Activated CD8-positive, alpha-beta memory T cell treated with anti-CD3 and anti-CD28 coated beads for 4 hours (primary cell): ENCODE results near the gene ZRANB3.
"Not testable (repeated sequence)": the region's sequence is repeated elsewhere in the genome, so short reads cannot be mapped to it uniquely, and the experiment has no call there.

Experiments
- DNase-seq, 2 donors: peaks; one replicate each; pipeline ENCODE4 v3.0.0-alpha.2; 2020; ENCODE audit warnings: low read depth in 2 of 2

ZRANB3 gene

DNA sequence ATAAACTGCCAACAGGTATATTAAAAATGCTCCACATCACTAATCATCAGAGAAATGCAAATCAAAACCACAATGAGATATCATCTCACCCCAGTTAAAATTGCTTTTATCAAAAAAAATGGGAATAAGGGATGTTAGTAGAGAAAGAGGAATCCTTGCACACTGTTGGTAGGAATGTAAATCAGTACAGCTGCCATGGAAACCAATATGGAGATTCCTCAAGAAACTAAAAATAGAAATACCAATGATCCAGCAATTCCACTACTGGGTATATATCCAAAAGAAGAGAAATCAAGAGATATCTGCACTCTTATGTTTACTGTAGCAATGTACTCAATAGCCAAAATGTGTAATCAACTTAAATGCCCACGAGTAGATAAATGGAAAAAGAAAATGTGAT lies 40.6 kb downstream of the ZRANB3 start:
- no peak for DNase-seq

DNA sequence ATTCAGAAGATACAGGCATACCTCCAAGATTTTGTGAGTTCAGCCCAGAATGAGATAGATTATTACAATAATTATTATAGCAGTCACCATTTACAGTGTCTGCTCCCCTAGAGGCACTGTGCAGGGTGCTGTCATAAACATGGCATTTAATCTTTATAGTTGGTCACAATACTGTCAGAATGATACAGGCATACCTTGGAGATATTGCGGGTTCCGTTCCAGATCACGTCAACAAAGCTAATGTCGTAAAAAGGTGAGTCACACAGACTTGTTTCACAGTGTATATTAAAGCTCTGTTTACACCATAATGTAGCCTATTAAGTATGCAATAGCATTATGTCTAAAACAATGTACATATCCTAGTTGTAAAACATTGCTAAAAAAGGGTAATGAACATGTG lies 45.6 kb downstream of the ZRANB3 start:
- no peak for DNase-seq

DNA sequence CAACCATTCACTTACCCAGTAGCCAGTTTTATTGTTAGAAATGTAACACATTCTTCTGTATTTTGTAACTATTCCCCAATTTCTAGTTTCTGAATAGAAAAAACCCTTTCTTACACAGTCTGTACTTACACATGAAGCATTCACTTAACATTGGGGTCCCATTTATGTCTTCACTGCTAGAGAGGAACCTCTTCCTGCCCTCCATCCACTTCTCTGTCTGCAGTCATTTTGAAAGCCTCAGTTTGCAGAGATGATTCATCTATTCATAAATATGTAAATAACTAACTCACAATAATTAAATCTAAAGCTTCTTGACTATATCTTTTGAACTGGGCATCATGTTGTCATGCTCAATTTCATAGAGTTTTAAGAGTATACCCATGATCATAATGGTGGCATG lies 55.9 kb downstream of the ZRANB3 start:
- no peak for DNase-seq

DNA sequence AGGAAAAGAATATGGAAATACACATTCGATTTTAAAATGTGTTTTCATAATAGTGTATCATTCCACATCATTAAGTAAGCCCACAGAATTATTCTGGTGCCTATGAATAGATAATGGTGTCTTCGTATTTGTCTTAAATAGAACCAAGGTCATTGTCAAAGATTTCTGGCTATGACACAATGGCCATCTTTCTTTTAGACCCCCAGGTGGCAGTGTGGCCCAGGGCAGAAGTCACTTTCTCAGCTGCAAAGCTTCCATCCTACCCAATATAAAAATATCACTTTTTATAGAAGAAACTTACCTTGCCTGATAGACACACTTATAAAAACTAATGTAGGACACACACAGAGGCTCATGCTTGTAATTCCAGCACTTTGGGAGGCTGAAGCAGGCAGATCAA lies 57.5 kb downstream of the ZRANB3 start:
- DNase-seq, result no peak

DNA sequence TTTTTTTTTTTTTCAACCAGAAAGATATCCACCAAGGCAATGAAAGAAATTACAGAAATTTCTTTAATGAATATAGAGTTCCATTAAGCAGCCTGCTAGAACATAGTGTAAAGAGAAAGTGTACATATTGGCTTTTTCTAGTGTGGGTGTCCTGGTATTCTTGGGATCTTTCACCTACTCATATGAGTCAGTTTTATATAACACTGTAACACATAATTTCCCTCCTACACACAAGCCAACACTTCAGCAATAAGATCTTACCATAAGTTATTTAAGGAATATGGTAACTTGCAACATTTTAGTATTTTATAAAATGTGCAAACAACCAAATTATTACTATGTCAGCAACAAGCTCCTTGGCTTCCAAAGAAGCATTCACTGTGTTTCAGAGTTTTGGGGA lies 59.9 kb downstream of the ZRANB3 start:
- DNase-seq, result no peak

DNA sequence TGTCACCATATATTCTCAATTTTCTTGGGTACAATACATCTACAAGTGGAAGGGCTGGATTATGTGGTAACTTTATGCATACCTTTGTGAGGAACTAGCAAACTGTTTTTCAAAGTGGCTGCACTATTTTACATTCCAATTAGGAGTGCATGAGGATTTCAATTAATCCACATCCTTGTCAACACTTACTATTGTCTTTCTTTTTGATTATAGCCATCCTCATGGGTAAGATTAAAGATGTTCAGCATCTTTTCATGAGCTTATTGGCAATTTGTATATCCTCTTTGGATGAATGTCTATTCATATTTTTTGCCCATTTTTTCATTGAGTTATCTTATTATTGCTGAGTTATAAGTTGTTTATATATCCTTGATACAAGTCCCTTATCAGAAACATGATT lies 73.7 kb downstream of the ZRANB3 start:
- no peak for DNase-seq

DNA sequence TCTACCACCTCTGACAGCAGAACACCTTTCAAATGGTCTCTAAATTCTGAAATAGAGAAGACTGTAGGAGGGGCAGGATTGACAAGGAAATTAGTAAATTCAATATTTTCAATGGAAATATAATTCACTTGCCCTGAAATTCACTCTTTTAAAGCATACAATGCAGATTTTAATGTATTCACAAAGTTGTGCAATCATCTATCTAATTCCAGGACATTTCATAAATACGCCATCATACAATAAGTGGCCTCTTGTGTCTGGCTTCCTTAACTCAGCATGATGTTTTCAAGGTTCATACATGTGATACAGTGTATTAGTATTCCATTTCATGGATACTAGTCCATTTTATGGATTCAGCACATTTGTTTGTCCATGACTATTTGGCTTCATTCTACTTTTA lies 74.2 kb downstream of the ZRANB3 start:
- DNase-seq, result no peak

DNA sequence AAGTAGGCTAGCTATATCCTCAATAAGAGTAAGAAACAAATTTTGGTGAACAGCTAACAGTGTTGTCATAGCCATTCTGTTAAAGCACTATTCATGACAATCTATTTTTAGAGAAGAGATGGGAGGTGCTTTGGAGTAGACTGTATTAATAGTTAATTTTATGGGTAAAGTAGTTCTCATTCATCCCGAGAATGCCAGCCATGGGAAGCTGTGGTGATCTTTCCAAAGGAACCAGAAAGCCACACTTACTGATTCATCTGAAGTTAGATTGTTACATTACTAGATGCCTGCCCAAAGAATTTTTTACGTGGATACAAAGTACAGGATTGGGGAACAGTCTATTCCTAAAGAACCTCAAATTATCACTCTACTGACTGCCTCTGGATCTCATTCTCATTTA lies 74.6 kb downstream of the ZRANB3 start:
- DNase-seq, result no peak

DNA sequence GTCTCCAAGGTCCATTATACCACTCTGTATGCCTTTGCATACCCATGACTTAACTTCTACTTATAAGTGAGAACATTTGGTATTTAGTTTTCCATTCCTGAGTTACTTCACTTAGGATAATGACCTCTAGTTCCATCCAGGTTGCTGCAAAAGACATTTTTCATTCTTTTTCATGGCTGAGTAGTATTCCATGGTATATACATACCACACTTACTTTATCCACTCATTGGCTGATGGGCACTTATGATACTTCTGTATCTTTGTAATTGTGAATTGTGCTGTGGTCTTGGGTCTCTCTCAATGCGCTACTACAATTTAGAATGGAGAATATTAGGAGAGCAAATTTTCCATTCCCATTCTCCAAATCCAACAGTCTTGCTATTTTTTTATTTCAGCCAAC lies 76.4 kb downstream of the ZRANB3 start:
- no peak for DNase-seq

DNA sequence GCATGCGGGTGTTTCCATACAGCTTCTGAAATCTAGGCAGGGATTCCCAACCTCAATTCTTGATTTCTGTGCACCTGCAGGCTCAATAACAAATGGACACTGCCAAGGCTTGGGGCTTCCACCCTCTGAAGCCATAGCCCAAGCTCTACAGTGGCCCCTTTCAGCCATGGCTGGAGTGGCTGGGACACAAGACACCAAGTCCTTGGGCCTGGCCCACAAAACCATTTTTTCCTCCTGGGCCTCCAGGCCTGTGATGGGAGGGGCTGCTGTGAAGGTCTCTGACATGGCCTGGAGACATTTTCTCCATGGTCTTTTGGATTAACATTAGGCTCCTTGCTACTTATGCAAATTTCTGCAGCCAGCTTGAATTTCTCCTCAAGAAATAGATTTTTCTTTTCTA lies 78.0 kb downstream of the ZRANB3 start:
- not testable (repeated sequence) for DNase-seq

DNA sequence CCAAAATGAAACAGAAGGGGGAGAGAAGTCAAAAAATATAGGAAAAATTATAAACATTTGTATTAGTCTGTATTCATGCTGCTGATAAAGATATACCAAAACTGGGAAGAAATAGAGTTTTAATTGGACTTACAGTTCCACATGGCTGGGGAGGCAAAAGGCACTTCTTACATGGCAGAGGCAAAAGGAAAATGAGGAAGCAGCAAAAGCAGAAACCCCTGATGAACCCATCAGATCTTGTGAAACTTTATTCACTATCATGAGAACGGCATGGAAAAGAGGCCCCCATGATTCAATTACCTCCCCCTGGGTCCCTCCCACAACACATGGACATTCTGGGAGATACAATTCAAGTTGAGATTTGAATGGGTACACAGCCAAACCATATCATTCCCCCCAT lies 79.1 kb downstream of the ZRANB3 start:
- no peak for DNase-seq

DNA sequence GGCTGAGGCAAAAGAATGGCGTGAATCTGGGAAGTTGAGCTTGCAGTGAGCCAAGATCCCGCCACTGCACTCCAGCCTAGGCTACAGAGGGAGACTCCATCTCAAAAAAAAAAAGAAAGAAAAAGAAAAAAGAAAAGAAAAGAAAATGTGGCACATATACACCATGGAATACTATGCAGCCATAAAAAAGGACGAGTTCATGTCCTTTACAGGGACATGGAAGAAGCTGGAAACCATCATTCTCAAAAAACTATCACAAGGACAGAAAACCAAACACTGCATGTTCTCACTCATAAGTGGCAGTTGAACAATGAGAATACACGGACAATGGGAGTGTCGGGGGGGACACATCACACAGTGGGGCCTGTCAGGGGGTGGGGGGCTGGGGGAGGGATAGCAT lies 88.0 kb downstream of the ZRANB3 start:
- DNase-seq, result not testable (repeated sequence)

DNA sequence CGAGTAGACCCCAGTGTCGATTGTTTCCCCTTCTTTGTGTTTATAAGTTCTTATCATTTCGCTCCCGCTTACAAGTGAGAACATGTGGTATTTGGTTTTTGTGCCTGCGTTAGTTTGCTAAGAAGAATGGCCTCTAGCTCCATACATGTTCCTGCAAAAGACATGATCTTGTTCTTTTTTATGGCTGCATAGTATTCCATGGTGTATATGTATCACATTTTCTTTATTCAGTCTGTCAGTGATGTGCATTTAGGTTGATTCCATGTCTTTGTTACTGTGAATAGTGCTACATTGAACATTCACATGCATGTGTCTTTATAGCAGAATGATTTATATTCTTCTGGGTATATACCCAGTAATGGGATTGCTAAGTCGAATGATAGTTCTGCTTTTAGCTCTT lies 95.9 kb downstream of the ZRANB3 start:
- DNase-seq, result not testable (repeated sequence)

DNA sequence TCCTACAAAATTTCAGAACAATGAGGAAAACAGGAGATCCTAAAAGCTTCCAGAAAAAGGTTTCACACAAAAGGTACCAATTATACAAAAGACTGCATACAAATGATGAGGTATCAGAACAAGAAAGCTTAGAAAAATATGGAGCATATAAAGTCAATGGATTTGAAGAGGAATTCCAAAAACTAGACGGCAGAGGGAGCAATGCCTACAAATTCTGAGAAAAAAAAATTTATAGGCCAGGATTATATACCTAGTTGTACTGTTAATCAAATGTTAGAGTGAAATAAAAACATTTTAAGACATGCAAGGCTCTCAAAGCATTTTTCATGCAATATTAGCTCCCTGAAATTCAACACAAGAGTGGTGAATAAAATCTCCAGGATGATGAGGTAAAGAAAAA lies 106.2 kb downstream of the ZRANB3 start:
- no peak for DNase-seq

DNA sequence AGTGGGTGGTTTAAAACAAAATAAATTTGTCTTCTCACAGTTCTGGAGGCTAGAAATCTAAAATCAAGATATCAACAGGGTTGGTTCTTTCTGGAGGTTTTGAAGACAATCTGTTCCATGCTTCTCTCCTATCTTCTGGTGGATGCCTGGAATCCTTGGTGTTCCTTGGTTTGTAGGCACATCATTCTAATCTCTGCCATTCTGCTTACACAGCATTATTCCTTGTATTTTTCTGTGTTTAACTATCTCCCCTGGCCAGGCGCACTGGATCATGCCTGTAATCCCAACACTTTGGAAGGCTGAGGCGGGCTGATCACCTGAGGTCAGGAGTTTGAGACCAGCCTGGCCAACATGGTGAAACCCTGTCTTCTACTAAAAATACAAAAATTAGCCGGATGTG lies 108.1 kb downstream of the ZRANB3 start:
- no peak for DNase-seq

DNA sequence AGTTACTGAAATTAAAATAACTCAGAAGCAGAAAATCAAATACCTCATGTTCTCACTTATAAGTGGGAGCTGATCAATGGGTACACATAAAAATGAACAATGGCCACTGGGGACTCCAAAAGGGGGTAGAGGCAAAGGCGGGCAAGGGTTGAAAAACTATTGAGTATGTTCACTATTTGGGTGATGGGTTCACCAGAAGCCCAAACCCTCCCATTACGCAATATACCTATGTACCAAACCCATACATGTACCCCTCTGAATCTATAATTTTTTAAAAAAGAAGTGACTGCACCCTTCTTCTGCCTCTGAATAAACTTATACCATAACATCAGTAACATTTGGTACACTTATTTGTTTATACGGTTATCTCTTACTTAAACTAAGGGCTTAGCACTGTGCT lies 119.4 kb downstream of the ZRANB3 start:
- no peak for DNase-seq

DNA sequence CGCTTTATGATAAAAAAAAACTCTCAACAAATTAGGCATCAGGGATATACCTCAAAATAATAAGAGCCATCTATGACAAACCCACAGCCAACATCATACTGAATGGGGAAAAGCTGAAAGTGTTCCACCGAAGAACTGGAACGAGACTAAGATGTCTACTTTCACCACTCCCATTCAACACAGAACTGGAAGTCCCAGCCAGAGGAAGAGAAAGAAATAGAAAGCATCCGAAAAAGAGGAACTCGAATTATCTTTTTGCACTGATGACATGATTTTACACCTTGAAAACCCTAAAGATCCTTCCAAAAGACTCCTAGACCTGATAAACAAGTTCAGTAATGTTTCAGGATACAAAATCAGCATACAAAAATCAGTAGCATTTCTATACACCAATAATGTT lies 121.6 kb downstream of the ZRANB3 start:
- DNase-seq, result no peak

DNA sequence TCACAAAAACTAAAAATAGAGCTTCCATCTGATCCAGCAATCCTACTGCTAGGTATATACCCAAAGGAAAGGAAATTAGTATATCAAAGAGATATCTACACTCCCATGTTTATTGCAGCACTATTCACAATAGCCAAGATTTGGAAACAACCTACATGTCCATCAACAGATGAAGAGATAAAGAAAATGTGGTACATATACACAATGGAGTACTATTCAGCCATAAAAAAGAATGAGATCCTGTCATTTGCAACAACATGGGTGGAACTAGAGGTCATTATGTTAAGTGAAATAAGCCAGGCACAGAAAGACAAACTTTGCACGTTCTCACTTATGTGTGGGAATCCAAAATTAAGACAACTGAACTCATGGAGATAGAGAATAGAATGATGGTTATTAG lies 134.8 kb downstream of the ZRANB3 start:
- not testable (repeated sequence) for DNase-seq

DNA sequence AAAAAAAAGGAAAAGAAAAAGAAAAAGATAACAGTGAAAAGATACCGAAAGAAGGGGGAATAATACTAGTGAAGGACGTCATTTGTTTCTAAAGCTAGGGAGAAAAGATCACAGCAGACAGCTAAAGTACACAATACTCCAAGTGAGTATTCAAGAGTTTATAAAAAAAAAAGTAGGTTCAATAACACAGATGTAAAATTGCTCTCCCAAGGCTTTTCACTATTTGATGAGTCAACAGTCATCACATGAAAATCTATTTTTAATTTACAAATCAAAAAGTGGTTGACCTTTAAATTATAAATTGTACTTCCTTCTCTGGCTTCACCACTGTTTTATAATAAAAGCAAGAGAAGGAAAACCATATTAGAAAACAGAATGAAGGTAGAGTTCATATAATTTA lies 144.0 kb downstream of the ZRANB3 start:
- no peak for DNase-seq

DNA sequence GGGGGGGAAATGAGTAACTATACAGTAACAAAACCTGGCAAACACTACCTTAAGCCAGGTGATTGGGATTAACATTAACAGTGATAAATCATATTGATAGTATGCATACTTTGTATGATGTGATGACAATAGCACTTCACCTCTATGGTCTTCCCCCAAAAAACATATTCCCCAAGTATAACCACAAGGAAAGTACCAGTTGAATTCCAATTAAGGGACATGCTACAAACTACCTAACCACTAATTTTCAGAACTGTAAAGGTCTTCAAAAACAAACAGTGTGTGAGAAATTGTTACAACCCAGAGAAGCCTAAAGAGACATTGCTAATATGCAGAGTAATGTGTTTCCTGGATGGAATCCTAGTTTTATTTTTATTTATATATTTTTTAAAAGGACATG lies 152.4 kb downstream of the ZRANB3 start:
- no peak for DNase-seq

DNA sequence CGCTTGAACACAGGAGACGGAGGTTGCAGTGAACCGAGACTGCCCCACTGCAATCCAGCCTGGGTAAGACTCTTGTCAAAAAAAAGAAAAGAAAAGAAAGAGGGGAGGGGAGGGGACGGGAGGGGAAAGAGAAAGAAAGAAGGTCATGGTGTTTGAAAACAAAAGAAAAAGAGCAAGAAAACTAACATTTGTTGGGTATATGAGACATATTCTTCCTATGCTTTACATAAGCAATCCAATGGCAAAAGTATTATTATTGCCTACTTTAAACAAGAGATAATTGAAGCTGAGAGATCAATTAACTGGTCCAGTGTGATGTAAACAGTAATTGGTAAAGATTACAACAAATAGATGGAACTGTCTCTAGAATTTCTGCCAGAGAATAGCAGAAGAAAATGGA lies 157.3 kb downstream of the ZRANB3 start:
- no peak for DNase-seq

DNA sequence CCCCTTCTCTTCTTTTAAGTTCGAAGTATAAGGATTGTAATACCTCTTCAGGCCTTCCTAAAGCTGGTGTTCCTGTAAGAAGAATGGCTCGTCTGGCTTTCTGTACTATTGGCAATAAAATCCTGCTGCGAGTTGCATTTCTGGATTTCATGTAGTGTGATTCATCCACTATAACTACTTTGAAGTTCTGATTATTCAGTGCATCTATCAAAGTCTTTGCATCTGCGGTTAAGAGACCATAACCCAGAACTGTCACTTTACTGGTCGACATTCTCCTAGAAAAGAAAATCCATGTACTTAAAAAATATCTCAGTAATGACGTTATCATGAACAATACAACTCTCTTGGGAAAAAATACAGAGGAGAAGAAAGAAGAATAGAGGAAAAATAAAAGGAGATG lies 181.1 kb downstream of the ZRANB3 start:
- DNase-seq, result no peak

DNA sequence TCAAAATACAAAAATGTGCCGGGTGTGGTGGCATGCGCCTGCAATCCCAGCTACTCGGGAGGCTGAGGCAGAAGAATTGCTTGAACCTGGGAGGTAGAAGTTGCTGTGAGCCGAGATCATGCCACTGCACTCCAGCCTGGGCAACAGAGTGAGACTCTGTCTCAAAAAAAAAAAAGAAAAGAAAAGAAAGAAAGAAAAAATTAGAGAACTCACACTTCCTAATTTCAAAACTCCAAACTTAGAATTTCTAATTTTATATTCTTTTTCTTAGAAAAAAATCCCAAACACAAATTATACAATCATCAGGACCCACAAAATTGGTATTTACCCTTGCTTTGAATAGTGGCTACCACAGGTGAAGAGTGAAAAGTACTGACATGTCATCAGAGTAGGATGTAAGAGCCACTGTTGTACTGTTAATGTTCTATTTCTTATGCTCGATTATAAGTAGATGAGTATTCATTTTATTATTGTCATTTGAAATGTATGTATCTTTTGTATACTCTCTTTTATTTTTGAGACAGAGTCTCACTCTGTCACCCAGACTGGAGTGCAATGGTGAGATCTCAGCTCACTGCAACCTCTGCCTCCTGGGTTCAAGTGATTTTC lies 182.8 kb downstream of the ZRANB3 start:
- not testable (repeated sequence) for DNase-seq

DNA sequence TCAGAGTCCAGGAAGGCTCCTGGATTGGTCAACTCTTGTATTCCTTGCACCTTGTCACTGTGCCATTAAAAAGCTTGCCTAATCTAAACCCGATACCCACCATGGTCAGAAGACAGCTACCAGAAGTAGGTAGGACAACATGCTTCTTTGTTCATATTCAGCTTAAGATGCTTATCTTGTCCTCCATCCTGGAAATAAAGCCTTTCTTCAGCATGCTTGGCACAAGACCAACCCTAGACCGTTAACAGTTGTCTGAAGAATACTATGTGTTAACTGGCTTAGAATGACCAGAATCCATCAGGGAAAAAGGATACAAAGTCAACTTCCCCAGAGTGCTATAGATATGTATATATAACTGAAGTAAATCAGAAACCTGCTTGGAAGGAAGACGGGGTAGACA lies 193.9 kb downstream of the ZRANB3 start:
- no peak for DNase-seq

DNA sequence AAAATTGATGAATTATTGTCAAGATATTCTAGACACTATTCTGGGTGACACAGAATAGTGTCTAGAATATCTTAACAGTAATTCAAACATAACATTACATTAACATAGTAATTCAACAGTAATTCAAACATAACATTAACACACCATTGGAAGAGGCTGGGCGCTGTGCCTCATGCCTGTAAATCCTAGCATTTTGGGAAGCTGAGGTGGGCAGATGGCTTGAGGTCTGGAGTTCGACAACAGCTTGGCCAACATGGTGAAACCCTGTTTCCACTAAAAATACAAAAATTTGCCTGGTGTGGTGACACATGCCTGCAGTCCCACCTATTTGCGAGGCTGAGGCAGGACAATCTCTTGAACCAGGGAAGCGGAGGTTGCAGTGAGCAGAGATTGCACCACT lies 195.8 kb downstream of the ZRANB3 start:
- no peak for DNase-seq
